SK-N-SH (cell line): ENCODE results near the gene RELN. TPM values are rescaled to one million over a fixed set of nuclear protein-coding genes. Genes with fewer than 3 reads are reported as not detected.

ENCODE experiments used
- CTCF ChIA-PET: fragments of 300-600, 350-600 bp; formaldehyde crosslinking; extraction: SDS; loops from one replicate; lab custom pipeline; 2021; lab: Yijun Ruan, JAX
- POLR2A ChIA-PET: fragments of 350-600 bp; sonication (Branson Sonifier 250); formaldehyde crosslinking; extraction: SDS; loops from one replicate; lab custom pipeline; 2020; ENCODE audit warnings: antibody characterized with exemption, inconsistent platforms; lab: Yijun Ruan, JAX
- DNase-seq: peaks from one replicate; pipeline ENCODE4 v3.0.0; 2012
- H2AFZ ChIP-seq: fragments of 200-600 bp; sonication (generic); 2 replicates; pipeline ENCODE4 v1.8.1; 2016; ENCODE audit warnings: antibody characterized with exemption, mild to moderate bottlenecking, low read depth
- H3F3A ChIP-seq: fragments of 200-600 bp; sonication (generic); replicated peaks from 2 replicates; pipeline ENCODE3; 2016; ENCODE audit warnings: antibody characterized with exemption, mild to moderate bottlenecking; ENCODE audit not compliant: insufficient read depth
- H3K27ac ChIP-seq, 2 experiments: fragments of 200-500 bp in 1 of 2; fragments of 200-600 bp in 1 of 2; sonication (Bioruptor generic) in 1 of 2; sonication (generic), shearing (Covaris generic) in 1 of 2; 2 replicates each; pipeline versions ENCODE4 v1.5.1 to v1.6.1; 2014 to 2016; ENCODE audit warnings: low read depth in 2 of 2, inconsistent platforms in 1 of 2, low read length in 1 of 2, mild to moderate bottlenecking in 1 of 2, mixed read lengths in 1 of 2
- H3K27me3 ChIP-seq: fragments of 200-600 bp; sonication (generic), shearing (Covaris generic); 2 replicates; pipeline ENCODE4 v1.6.1; 2016; ENCODE audit warnings: mixed run types; ENCODE audit not compliant: insufficient read depth
- H3K36me3 ChIP-seq, 2 experiments: fragments of 200-500 bp in 1 of 2; fragments of 200-600 bp in 1 of 2; sonication (Bioruptor generic) in 1 of 2; sonication (generic) in 1 of 2; replicated peaks in 1 of 2; 2 replicates each; pipeline versions ENCODE3 to v1.5.1; 2014 to 2016; ENCODE audit warnings: low read length in 1 of 2, mild to moderate bottlenecking in 1 of 2; ENCODE audit not compliant: insufficient read depth in 2 of 2, control insufficient read depth in 1 of 2
- H3K4me1 ChIP-seq, 2 experiments: fragments of 200-500 bp in 1 of 2; fragments of 200-600 bp in 1 of 2; sonication (Bioruptor generic) in 1 of 2; sonication (generic), shearing (Covaris generic) in 1 of 2; 2 replicates each; pipeline versions ENCODE4 v1.5.1 to v1.6.1; 2014 to 2016; ENCODE audit warnings: low read depth in 1 of 2, low read length in 1 of 2, mixed run types in 1 of 2; ENCODE audit not compliant: insufficient read depth in 2 of 2, control insufficient read depth in 1 of 2
- H3K4me2 ChIP-seq: fragments of 200-600 bp; sonication (generic), shearing (Covaris generic); 2 replicates; pipeline ENCODE4 v1.6.1; 2017; ENCODE audit warnings: mixed run types
- H3K4me3 ChIP-seq, 2 experiments: fragments of 200-500 bp in 1 of 2; fragments of 200-600 bp in 1 of 2; sonication (Bioruptor generic) in 1 of 2; sonication (generic), shearing (Covaris generic) in 1 of 2; 2 replicates each; pipeline versions ENCODE4 v1.5.1 to v1.8.1; 2014 to 2016; ENCODE audit warnings: low read depth in 2 of 2, inconsistent platforms in 1 of 2, low read length in 1 of 2, mild to moderate bottlenecking in 1 of 2, mixed read lengths in 1 of 2, moderate library complexity in 1 of 2
- H3K79me2 ChIP-seq: fragments of 200-600 bp; sonication (generic); 2 replicates; pipeline ENCODE4 v1.8.1; 2017; ENCODE audit warnings: mild to moderate bottlenecking; ENCODE audit not compliant: insufficient read depth
- H3K9ac ChIP-seq: fragments of 200-600 bp; sonication (generic); 2 replicates; pipeline ENCODE4 v1.6.1; 2017; ENCODE audit warnings: mixed run types
- H3K9me2 ChIP-seq: fragments of 200-600 bp; sonication (generic); 2 replicates; pipeline ENCODE4 v1.6.1; 2017; ENCODE audit warnings: mixed run types
- H3K9me3 ChIP-seq: fragments of 200-600 bp; sonication (generic); 2 replicates; pipeline ENCODE4 v1.6.1; 2017; ENCODE audit warnings: mixed run types, mild to moderate bottlenecking, moderate library complexity
- H4K20me1 ChIP-seq: fragments of 200-600 bp; sonication (generic); 2 replicates; pipeline ENCODE4 v1.6.1; 2017; ENCODE audit warnings: mild to moderate bottlenecking, mixed run types; ENCODE audit not compliant: insufficient read depth
- ELF1 ChIP-seq: IDR thresholded peaks from 2 replicates; pipeline ENCODE4 v1.4.0; 2012
- EZH2phosphoT487 ChIP-seq: fragments of 200-600 bp; sonication (generic); IDR thresholded peaks from 2 replicates; pipeline ENCODE4 v1.6.1; 2017; ENCODE audit warnings: low read depth, mixed run types, mild to moderate bottlenecking, antibody characterized with exemption, moderate library complexity, borderline replicate concordance
- FOSL2 ChIP-seq: IDR thresholded peaks from 2 replicates; pipeline ENCODE4 v1.4.0; 2012; ENCODE audit warnings: low read depth, mild to moderate bottlenecking, moderate library complexity, borderline replicate concordance
- FOXM1 ChIP-seq: IDR thresholded peaks from 2 replicates; pipeline ENCODE4 v1.4.0; 2012; ENCODE audit warnings: low read depth, mild to moderate bottlenecking
- GABPA ChIP-seq: IDR thresholded peaks from 2 replicates; pipeline ENCODE4 v1.4.0; 2012; ENCODE audit warnings: low read depth, mild to moderate bottlenecking
- GATA2 ChIP-seq: sonication (generic); formaldehyde crosslinking; IDR thresholded peaks from 2 replicates; pipeline ENCODE4 v1.5.0; 2020; ENCODE audit warnings: mild to moderate bottlenecking, missing genetic modification reagents
- IRF3 ChIP-seq: fragments of 150-350 bp; IDR thresholded peaks from 2 replicates; pipeline ENCODE4 v1.6.1; 2016; ENCODE audit warnings: mild to moderate bottlenecking, low read depth, low read length
- JUND ChIP-seq: IDR thresholded peaks from 2 replicates; pipeline ENCODE4 v1.4.0; 2012
- PBX3 ChIP-seq: IDR thresholded peaks from 2 replicates; pipeline ENCODE4; 2012
- POLR2AphosphoS5 ChIP-seq: IDR thresholded peaks from 2 replicates; pipeline ENCODE4 v1.6.1; 2012; ENCODE audit warnings: low read depth, low read length
- RAD21 ChIP-seq: IDR thresholded peaks from 2 replicates; pipeline ENCODE4 v1.6.1; 2012; ENCODE audit warnings: mild to moderate bottlenecking, low read length
- REST ChIP-seq: IDR thresholded peaks from 2 replicates; pipeline ENCODE4 v1.6.1; 2012; ENCODE audit warnings: mild to moderate bottlenecking, low read depth, low read length, moderate library complexity
- RFX5 ChIP-seq: IDR thresholded peaks from 2 replicates; pipeline ENCODE4 v1.6.1; 2012; ENCODE audit warnings: mild to moderate bottlenecking, improper control_type of control experiment, low read length
- SIN3A ChIP-seq: IDR thresholded peaks from 2 replicates; pipeline ENCODE4 v1.6.1; 2012; ENCODE audit warnings: low read depth, mild to moderate bottlenecking, low read length, moderate library complexity, borderline replicate concordance
- TAF1 ChIP-seq: IDR thresholded peaks from 2 replicates; pipeline ENCODE4 v1.6.1; 2012; ENCODE audit warnings: low read depth, mild to moderate bottlenecking, low read length, moderate library complexity, borderline replicate concordance
- TEAD4 ChIP-seq: IDR thresholded peaks from 2 replicates; pipeline ENCODE4 v1.4.0; 2012; ENCODE audit warnings: mild to moderate bottlenecking, borderline replicate concordance; ENCODE audit not compliant: insufficient read depth
- USF1 ChIP-seq: IDR thresholded peaks from 2 replicates; pipeline ENCODE4 v1.4.0; 2012; ENCODE audit warnings: low read depth, borderline replicate concordance
- USF2 ChIP-seq: fragments of 150-350 bp; IDR thresholded peaks from 2 replicates; pipeline ENCODE4 v1.6.1; 2017; ENCODE audit warnings: antibody characterized with exemption, low read length, low read depth, borderline replicate concordance
- YY1 ChIP-seq: IDR thresholded peaks from 2 replicates; pipeline ENCODE4 v1.4.0; 2012; ENCODE audit warnings: low read depth, mild to moderate bottlenecking
- ZBTB33 ChIP-seq: IDR thresholded peaks from 2 replicates; pipeline ENCODE4 v1.4.0; 2012; ENCODE audit warnings: low read depth, borderline replicate concordance
- WGBS: methylation state at CpG from one replicate; pipeline ENCODE4 v1.1.6; 2017; ENCODE audit warnings: low lambda C conversion rate; 5-methylcytosine and 5-hydroxymethylcytosine counted together
- polyA plus RNA-seq, 3 experiments: library from polyadenylated mRNA; depleted of rRNA; stranded (reverse); fragments of >200 nt; gene quantifications; 2 replicates each; pipeline ENCODE4 v1.2.3, GENCODE V29; 2012

RELN gene
- polyA plus RNA-seq, 1 of the 3 experiments (the other 2 are of a cell fraction), result 0.02 TPM

GRCh38 chr7:103793614-103794013 lies 195.8 kb downstream of the RELN start:
- H3K79me2 ChIP-seq, result no peaks in the 10 kb centered on the region
- H3K4me1 ChIP-seq, result peaks cover 0 to 5% of the 10 kb centered on the region in 2 experiments; a peak in 2 of 4 replicates
- no peak overlapping the region for H3K27ac ChIP-seq
- no peak overlapping the region for H3K9ac ChIP-seq
- ChIA-PET CTCF (interaction anchor here (1.3 kb wide), 1 partner anchor 11 kb away, joined by 3 read pairs; no protein-coding TSS in a partner anchor), POLR2A (no interaction called here)
- no peak overlapping the region for H3K4me2 ChIP-seq
- WGBS, result 50% methylated on average over 5 of the region's 5 CpGs
- H3K9me3 ChIP-seq, result no peaks in the 10 kb centered on the region
- no peak overlapping the region for H2AFZ ChIP-seq
- TF ChIP-seq PBX3 (no peak), GATA2 (no peak), YY1 (no peak), POLR2AphosphoS5 (no peak), GABPA (no peak), USF2 (no peak), REST (no peak), TAF1 (no peak), FOXM1 (no peak), USF1 (no peak), FOSL2 (no peak), IRF3 (no peak), RFX5 (no peak), SIN3A (no peak), TEAD4 (no peak), RAD21 (no peak), JUND (no peak), EZH2phosphoT487 (no peak), ELF1 (no peak), ZBTB33 (no peak)
- no peak for DNase-seq
- H3K4me3 ChIP-seq, result no peak overlapping the region
- no peaks in the 10 kb centered on the region for H3K9me2 ChIP-seq
- H3K36me3 ChIP-seq, result no peaks in the 10 kb centered on the region
- no peaks in the 10 kb centered on the region for H4K20me1 ChIP-seq
- no peaks in the 10 kb centered on the region for H3K27me3 ChIP-seq
- no peaks in the 10 kb centered on the region for H3F3A ChIP-seq
